Measurements from ENCODE around the gene CSGALNACT2.

The CSGALNACT2 gene

GRCh38 chr10:43106256-43107091 is 31.8 kb upstream of the CSGALNACT2 start:
- H3K4me3 ChIP-seq (ENCODE audit: low read length) = no peak overlapping the region
- TF ChIP-seq ZNF274 (IDR thresholded peaks at IDR 0.05; ENCODE audit: low read depth, low read length) = no peak

GRCh38 chr10:43108951-43109350 is 29.3 kb upstream of the CSGALNACT2 start:
- no peak for TF ChIP-seq ZNF274 (IDR thresholded peaks at IDR 0.05; ENCODE audit: low read depth, low read length)
- H3K4me3 ChIP-seq (ENCODE audit: low read length) = no peak overlapping the region

GRCh38 chr10:43109671-43110249 is 28.5 kb upstream of the CSGALNACT2 start:
- no peak overlapping the region for H3K4me3 ChIP-seq (ENCODE audit: low read length)
- TF ChIP-seq ZNF274 (IDR thresholded peaks at IDR 0.05; ENCODE audit: low read depth, low read length) = no peak

GRCh38 chr10:43110338-43111071 is 27.7 kb upstream of the CSGALNACT2 start:
- no peak for TF ChIP-seq ZNF274 (IDR thresholded peaks at IDR 0.05; ENCODE audit: low read depth, low read length)
- H3K4me3 ChIP-seq (ENCODE audit: low read length) = no peak overlapping the region

- no peak for TF ChIP-seq ZNF274 (IDR thresholded peaks at IDR 0.05; ENCODE audit: low read depth, low read length)
- H3K4me3 ChIP-seq (ENCODE audit: low read length) = no peak overlapping the region
Observed at GRCh38 chr10:43111101-43111500, 27.1 kb upstream of the CSGALNACT2 start.

- no peak overlapping the region for H3K4me3 ChIP-seq (ENCODE audit: low read length)
- no peak for TF ChIP-seq ZNF274 (IDR thresholded peaks at IDR 0.05; ENCODE audit: low read depth, low read length)
Observed at GRCh38 chr10:43111921-43112607, 26.2 kb upstream of the CSGALNACT2 start.

- no peak for TF ChIP-seq ZNF274 (IDR thresholded peaks at IDR 0.05; ENCODE audit: low read depth, low read length)
Observed at GRCh38 chr10:43112608-43112961, 25.7 kb upstream of the CSGALNACT2 start.

GRCh38 chr10:43113201-43114087 is 24.8 kb upstream of the CSGALNACT2 start:
- TF ChIP-seq ZNF274 (IDR thresholded peaks at IDR 0.05; ENCODE audit: low read depth, low read length) = no peak
- no peak overlapping the region for H3K4me3 ChIP-seq (ENCODE audit: low read length)

More at GRCh38 chr10:43112608-43112961, 25.7 kb upstream of the CSGALNACT2 start:
- no peak overlapping the region for H3K4me3 ChIP-seq (ENCODE audit: low read length)

- no peak for TF ChIP-seq ZNF274 (IDR thresholded peaks at IDR 0.05; ENCODE audit: low read depth, low read length)
- no peak overlapping the region for H3K4me3 ChIP-seq (ENCODE audit: low read length)
Observed at GRCh38 chr10:43114088-43114742, 24.0 kb upstream of the CSGALNACT2 start.

GRCh38 chr10:43114743-43115611 is 23.3 kb upstream of the CSGALNACT2 start:
- no peak overlapping the region for H3K4me3 ChIP-seq (ENCODE audit: low read length)
- TF ChIP-seq ZNF274 (IDR thresholded peaks at IDR 0.05; ENCODE audit: low read depth, low read length) = no peak

- H3K4me3 ChIP-seq (ENCODE audit: low read length) = no peak overlapping the region
- TF ChIP-seq ZNF274 (IDR thresholded peaks at IDR 0.05; ENCODE audit: low read depth, low read length) = no peak
Observed at GRCh38 chr10:43115881-43116595, 22.2 kb upstream of the CSGALNACT2 start.

Data from GM08714 (cell line).